Uterus (tissue), 2 donors: ENCODE data around the gene ZNF414.
"Not testable (repeated sequence)": the region's sequence is repeated elsewhere in the genome, so short reads cannot be mapped to it uniquely, and the experiment has no call there.

Experiments used
- CTCF ChIP-seq, 4 experiments: fragments of 200-600 bp in 2 of 4; fragments of 450-650 bp in 2 of 4; sonication (generic) in 2 of 4; IDR thresholded peaks; one replicate each; pipeline ENCODE4 v1.5.1; 2016 to 2019; ENCODE audit warnings: antibody characterized with exemption in 4 of 4, mild to moderate bottlenecking in 2 of 4, moderate library complexity in 1 of 4
- POLR2A ChIP-seq, 2 donors: fragments of 450-650 bp; IDR thresholded peaks; one replicate each; pipeline ENCODE4 v1.6.1; 2016; ENCODE audit warnings: antibody characterized with exemption in 2 of 2, mild to moderate bottlenecking in 1 of 2, moderate library complexity in 1 of 2

- TF ChIP-seq CTCF, POLR2A (IDR thresholded peaks at IDR 0.05): not testable (repeated sequence)
Measured at GRCh38 chr19:8553729-8554128, 39.8 kb upstream of the ZNF414 start.
